NB4 (cell line): ENCODE results near the gene CFAP45.

ENCODE experiments used
- DNase-seq: peaks from one replicate; pipeline ENCODE4 v3.0.0; 2010; ENCODE audit warnings: low read depth
- H3K4me3 ChIP-seq: one replicate; pipeline ENCODE4 v1.5.1; 2011; ENCODE audit warnings: mild to moderate bottlenecking, low read depth, low read length, moderate library complexity
- MYC ChIP-seq: IDR thresholded peaks from 2 replicates; pipeline ENCODE4 v1.6.1; 2011; ENCODE audit warnings: low read depth, low read length
- POLR2A ChIP-seq: IDR thresholded peaks from 2 replicates; pipeline ENCODE4 v1.6.1; 2011; ENCODE audit warnings: mild to moderate bottlenecking; ENCODE audit not compliant: insufficient read length; ENCODE audit errors: extremely low read depth
- TF ChIP-seq, protein P1 (sequence below): IDR thresholded peaks from one replicate; pipeline ENCODE4 v1.5.1; 2012; ENCODE audit warnings: low read depth, low read length
- TF ChIP-seq, protein P2 (sequence below): IDR thresholded peaks from 2 replicates; pipeline ENCODE4 v1.6.1; 2011; ENCODE audit warnings: low read depth, low read length

CFAP45 gene

DNA sequence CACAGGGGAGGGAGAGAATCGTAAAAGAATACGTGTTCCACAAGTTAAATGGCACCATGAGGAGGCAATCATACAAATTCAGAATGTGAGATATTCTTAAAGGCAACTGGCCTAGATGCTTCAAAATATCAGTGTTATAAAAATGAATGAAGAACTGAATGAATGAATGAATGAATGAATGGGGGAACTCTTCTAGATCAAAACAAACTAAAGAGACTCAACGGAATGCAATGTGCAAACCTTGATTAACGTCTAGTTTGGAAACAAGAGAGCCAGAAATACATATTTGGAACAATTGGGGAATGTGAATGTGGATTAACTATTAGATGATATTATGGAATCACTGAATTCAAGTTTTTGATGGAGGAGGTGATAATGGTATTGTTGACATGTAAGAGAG is 16.8 kb downstream of the CFAP45 start:
- TF ChIP-seq, protein P1, sequence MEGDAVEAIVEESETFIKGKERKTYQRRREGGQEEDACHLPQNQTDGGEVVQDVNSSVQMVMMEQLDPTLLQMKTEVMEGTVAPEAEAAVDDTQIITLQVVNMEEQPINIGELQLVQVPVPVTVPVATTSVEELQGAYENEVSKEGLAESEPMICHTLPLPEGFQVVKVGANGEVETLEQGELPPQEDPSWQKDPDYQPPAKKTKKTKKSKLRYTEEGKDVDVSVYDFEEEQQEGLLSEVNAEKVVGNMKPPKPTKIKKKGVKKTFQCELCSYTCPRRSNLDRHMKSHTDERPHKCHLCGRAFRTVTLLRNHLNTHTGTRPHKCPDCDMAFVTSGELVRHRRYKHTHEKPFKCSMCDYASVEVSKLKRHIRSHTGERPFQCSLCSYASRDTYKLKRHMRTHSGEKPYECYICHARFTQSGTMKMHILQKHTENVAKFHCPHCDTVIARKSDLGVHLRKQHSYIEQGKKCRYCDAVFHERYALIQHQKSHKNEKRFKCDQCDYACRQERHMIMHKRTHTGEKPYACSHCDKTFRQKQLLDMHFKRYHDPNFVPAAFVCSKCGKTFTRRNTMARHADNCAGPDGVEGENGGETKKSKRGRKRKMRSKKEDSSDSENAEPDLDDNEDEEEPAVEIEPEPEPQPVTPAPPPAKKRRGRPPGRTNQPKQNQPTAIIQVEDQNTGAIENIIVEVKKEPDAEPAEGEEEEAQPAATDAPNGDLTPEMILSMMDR = no peak
- no peak for TF ChIP-seq POLR2A
- TF ChIP-seq MYC = no peak
- TF ChIP-seq, protein P2, sequence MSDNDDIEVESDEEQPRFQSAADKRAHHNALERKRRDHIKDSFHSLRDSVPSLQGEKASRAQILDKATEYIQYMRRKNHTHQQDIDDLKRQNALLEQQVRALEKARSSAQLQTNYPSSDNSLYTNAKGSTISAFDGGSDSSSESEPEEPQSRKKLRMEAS = no peak
- no peak for DNase-seq
- no peak overlapping the region for H3K4me3 ChIP-seq

- no peak for TF ChIP-seq POLR2A
- TF ChIP-seq, protein P1 = no peak
- peak; percentile 28 for DNase-seq
- H3K4me3 ChIP-seq = no peak overlapping the region
Measured at GRCh38 chr1:159882527-159882862, 17.5 kb downstream of the CFAP45 start.

GRCh38 chr1:159881622-159882526 is 18.1 kb downstream of the CFAP45 start:
- TF ChIP-seq POLR2A (no peak), MYC (no peak)
- TF ChIP-seq, protein P2 = no peak
- TF ChIP-seq, protein P1 = no peak
- H3K4me3 ChIP-seq = no peak overlapping the region
- peak; percentile 38 for DNase-seq

DNA sequence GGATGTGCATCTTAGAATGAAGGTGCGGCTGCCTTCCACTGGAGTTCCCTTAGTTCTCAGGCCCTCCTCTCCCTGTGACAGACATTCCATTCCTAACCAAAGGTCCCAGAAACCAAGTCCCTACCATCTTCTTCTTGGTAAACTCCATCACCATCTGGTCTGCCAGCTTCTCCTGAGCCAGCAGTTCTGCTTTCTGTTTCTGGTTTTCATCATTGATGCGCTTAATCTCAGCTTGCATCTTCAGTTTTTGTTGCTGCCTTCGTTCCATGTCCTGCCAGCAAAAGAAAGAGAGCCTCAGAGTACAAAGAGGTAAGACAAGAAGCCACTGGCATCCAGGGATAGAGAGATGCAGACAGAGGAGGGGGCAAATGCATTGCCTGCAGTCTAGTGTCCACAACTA is 19.5 kb downstream of the CFAP45 start:
- no peak overlapping the region for H3K4me3 ChIP-seq
- TF ChIP-seq, protein P1 = no peak
- TF ChIP-seq MYC (no peak), POLR2A (no peak)
- TF ChIP-seq, protein P2 = no peak
- peak; percentile 34 for DNase-seq

DNA sequence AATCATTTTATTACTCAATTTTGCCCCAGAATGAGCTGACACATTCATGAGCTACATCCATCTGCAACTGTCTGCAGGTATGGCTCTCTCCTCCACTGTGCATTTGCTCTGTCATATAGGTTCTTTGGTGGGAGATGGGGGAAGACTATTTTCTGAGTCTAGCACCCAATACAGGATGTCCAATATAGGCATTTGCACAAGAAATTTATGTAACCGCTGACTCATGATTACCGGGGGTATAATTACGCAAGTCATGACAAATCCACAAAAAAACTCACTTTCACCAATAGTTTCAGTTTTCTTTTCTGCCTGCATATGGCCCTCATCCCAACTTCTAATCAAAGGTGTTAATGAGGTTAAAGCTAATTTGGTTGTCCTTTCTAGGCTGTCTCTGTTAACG is 20.0 kb downstream of the CFAP45 start:
- no peak overlapping the region for H3K4me3 ChIP-seq
- DNase-seq = peak; percentile 88

GRCh38 chr1:159879136-159879535 is 20.8 kb downstream of the CFAP45 start:
- DNase-seq = no peak
- TF ChIP-seq MYC = no peak
- TF ChIP-seq, protein P2 = no peak
- TF ChIP-seq, protein P1 = no peak
- no peak for TF ChIP-seq POLR2A
- H3K4me3 ChIP-seq = no peak overlapping the region

More for the DNA sequence above, 20.0 kb downstream of the CFAP45 start:
- TF ChIP-seq MYC = peak; percentile 50; the same call in 1 of the 2 replicates
- TF ChIP-seq, protein P2 = no peak
